HEK293 (cell line): ENCODE results near the gene CREG2.

ENCODE experiments used
- BCL11A ChIP-seq: fragments of 450-650 bp; formaldehyde crosslinking; IDR thresholded peaks from 2 replicates; pipeline ENCODE4 v1.5.1; 2016; ENCODE audit warnings: low read depth, missing biosample characterization, missing genetic modification characterization
- MZF1 ChIP-seq: fragments of 450-650 bp; formaldehyde crosslinking; IDR thresholded peaks from 2 replicates; pipeline ENCODE4 v1.5.1; 2017; ENCODE audit warnings: missing biosample characterization, missing genetic modification characterization, borderline replicate concordance
- PRDM10 ChIP-seq: fragments of 450-650 bp; formaldehyde crosslinking; IDR thresholded peaks from 2 replicates; pipeline ENCODE4 v1.5.1; 2016; ENCODE audit warnings: missing biosample characterization, missing genetic modification characterization

GRCh38 chr2:101364878-101365277 lies 22.4 kb downstream of the CREG2 start:
- TF ChIP-seq BCL11A (tag by site-specific recombination): no peak
- TF ChIP-seq MZF1: no peak
- no peak for TF ChIP-seq PRDM10
